ENCODE measurements around the gene MEGF6.

Gene MEGF6

DNA sequence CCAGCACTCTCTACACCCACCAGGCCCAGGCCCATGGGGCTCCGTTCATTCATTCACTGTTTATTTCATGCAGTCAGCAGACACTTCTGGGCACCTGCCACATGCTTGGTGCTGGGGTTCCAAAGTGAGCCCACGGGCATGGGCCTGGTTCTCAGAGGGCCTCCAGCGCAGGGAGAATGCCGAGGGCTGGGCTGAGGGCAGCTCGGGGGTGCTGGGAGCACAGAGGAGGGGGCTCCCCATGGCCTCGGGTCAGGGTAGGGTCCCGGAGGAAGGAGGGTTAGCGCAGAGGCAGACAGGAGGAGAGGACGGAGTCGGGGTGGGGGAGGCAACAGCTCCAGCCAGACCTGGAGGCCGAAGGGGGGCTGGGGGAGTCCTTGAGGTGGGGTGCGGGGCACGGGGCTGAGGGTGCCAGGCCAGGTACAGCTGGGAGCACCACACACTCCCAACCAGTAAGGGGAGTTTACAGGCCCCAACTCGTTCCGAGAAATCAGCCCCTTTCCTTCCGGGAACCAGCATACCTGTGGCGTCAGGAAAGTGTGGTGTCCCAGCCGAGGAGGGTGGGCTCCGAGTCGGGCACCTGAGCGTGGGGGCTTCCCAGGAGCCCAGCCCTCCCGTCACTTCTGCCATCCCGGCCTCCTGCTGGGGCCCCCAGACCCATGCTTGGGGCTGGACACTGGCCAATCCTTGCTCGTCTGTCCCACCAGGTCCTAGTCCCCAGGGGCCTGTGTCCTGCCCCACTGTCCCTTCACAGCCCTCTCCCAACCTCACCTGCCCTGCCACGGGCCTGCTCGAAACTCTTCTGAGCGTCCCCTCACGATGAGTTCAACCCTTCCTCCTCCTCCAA, 146.0 kb downstream of the MEGF6 start:
- no peak for DNase-seq

DNA sequence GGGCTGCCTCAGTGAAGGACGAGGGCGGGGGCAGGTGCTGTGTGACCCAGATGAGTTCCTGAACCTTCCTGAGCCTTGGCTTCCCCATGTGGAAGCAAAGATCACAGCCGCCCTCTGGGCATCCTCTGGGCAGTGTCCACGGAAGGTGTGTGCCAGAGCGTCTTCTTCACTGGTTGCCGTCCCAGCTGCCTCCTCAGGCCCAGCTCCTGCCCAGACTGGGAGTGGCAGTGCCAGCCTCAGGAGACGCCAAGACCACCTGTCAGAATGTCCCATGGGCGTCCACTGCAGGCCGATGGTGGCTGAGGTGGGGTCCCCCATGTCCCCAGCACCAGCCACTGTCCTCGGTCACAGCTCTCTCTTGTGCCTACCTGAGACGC, 146.7 kb downstream of the MEGF6 start:
- DNase-seq: no peak

DNA sequence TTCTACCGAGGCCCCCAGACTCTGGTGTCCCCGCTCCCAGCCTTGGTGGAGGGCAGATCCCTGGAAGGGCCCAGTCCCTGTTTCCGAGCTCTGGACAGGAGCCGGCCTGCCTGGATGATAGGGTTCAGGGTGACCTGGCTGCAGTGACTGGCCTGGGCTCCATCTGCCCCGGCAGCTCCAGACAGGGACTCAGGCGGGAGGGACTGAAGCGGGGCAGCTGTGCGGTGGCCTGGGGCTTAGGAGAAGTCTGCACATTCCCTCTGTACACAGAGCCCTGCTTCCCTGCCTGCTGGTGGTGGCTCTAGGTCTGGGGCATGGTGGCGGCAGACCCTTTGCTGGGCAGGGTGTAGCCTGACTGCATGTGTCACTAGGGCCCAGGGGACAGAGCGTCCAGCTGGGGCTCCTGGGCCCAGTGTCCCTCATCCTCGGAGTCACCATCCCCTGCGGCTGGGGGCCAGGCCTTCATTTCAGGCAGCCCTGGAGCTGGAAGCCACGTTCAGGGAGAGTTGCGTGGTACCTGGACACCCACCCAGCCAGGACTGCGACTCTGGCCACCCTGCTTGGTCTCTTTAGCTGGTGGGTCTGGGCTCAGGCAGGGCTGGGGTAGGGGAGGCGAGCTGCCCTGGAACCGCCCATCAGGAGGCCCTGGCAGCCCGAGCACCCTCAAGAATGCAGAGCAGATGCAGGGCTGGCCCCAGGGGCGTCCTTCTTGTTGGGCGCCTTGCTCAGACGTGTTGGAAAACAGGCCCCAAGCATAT, 147.2 kb downstream of the MEGF6 start:
- DNase-seq: no peak

DNA sequence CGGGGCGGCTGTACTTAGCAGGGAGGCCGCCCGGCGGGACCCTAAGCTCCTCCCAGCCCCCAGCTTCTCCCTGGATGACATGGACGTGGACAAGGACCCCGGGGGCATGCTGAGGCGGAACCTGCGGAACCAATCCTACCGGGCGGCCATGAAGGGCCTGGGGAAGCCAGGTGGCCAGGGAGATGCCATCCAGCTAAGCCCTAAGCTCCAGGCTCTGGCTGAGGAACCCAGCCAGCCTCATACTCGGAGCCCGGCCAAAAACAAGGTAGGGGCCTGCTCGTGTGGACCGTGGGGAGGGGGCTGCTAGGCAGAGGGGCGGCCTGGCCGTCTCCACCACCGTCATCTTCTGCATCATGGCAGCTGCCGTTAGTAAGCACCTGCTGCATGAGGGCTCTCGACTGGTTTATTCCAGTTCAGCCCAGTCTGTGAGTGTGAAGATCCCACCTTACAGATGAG, 147.9 kb downstream of the MEGF6 start:
- DNase-seq: no peak

DNA sequence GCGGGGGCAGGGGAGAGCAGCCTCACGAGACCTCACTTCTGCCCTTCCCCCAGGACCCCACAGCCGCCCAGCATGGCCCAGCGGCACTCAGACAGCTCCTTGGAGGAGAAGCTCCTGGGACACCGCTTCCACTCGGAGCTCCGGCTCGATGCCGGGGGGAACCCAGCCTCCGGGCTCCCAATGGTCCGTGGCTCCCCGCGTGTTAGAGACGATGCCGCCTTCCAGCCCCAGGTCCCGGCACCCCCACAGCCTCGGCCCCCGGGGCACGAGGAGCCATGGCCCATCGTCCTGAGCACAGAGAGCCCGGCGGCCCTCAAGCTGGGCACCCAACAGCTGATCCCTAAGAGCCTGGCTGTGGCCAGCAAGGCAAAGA, 148.3 kb downstream of the MEGF6 start:
- DNase-seq: no peak

GRCh38 chr1:3462356-3463012, 148.8 kb downstream of the MEGF6 start:
- DNase-seq: no peak

- no peak for DNase-seq
Observed at GRCh38 chr1:3461934-3462275, 149.4 kb downstream of the MEGF6 start.

DNA sequence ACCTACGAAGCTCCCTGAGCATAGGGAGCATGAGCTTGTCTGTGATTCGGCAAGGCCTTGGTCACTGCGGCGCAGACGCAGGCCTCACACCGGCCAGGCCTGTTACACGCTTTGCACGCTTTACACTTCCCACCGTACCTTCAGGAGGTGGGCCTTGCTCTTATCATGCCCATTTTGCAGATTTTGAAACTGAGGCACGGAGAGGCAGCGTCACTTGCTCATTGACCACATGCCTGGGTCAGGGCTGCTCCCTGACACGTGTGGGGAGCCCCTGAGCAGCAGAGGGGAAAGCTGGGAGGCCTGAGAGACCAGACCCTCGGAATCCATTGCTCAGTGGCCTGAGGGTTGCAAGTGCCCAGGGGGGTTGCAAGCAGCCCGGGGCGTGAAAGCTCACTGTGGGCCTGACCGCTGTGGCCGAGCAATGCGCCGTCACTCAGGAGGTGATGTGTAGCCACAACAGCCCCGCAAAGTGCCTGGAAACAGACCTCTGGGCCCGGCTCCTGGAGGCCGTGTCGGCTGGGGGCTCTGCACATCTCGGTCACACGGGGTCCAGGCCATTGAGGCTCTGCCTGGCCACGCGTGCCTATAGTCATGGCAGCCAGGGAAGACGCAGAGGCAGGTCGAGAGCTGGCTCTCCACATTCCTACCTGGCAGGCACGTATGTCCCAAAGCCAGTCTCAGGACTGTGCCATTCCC, 149.9 kb downstream of the MEGF6 start:
- DNase-seq: no peak

DNA sequence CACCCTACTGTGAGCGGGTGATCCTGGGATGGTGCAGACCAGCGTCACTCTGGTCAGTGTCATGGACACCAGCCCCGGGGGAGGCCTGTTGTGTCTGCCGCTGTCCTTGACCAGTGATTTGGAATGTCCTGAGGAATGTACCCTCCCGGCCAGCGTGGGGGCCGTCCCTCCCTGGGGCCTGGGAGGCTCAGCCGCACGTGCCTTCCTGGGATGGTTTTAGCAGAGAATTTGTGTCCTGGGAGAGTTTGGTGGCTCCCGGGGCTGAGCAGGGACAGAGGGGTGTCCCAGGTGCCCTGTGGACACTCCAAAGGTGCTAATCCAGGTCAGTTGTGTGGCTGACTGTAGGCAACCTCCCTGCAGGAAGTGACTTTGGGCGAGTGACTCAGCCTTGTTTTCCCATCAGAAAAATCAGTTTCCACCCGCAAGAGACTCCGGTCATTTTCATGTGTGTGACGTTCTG, 150.6 kb downstream of the MEGF6 start:
- no peak for DNase-seq

- DNase-seq: no peak
Observed at GRCh38 chr1:3459940-3460671, 151.2 kb downstream of the MEGF6 start.

DNA sequence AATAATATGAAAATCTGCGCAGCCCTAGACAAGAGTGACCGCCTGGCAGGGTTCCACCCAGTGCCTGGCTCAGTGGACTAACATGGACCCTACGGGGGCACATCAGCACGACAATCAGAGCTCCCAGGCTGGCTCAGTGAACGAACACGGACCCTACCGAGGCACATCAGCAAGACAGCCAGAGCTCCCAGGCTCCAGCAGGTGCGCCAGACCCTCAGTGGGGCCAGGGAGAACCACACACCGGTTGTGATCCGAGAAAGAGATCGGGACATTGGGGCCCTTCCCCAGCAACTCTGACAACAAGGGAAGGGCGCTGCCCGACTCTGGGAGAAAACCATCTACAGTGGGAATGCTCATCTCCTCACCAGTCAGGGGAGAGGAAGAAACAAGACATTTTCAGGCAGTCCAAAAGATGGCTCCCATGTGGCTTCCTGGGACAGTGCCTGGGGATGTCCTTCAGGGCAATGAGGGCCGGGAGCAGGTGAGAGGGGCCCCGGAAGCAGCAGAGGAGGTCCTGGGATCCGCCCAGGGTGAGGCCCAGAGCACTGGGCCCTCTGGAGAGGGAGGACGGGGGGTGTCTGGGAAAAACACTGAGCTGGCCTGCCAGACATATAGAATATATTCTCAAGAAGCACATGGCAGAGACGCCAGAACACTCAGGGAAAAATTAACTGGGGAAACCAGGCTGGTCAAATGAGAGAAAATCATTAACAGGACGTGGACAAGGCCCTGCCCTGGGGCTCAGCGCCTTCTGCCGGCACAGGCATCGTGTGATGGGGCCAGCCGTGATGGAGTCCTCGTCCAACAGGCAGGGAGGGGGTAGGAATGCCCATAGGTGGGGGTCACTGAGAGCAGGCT, 152.0 kb downstream of the MEGF6 start:
- no peak for DNase-seq

DNA sequence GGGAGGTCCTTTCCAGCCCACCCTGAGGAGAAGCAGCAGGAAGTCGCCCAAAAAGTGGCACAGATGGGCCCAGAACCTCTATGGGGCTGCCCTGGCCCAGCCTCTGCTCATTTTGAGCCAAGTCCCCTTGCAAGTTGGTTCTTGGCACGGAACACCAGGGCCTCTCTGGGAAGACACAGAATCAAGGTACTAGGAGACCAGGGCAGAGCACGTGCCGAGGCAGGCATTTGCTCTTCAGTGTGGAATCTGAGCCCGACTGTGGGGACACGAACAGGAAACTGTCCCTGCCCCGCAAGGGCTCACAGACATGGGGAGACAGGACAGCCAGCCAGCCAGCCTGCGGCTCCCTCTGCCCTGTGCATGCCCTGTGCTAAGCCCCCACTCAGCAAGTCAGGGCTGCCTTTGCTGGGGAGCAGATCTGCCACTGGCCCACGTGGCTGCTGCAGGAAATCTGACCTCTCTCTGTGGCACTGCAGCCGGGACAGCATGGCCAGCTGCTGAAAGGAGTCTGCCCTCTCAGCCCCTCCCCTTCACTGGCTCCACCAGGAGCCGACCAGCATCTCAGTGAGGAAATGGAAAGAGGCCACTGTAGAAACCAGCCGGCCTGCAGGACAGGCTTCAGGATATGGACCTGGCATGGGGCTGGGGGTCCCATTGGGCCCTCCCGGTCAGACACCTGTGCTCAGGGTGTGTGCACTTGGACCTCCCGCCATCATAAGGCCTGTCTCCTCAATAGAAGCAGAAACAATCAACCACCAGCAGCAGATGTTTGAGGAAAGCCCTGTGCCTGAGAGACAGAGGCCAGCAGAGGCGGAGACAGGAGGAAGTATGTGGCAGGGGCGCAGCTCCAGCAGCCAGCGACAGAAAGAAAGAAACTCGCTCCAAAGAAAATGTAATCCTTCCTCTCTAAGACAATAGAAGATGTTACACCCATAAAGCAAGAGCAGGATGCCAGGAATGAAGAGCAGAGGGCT, 153.1 kb downstream of the MEGF6 start:
- no peak for DNase-seq

DNA sequence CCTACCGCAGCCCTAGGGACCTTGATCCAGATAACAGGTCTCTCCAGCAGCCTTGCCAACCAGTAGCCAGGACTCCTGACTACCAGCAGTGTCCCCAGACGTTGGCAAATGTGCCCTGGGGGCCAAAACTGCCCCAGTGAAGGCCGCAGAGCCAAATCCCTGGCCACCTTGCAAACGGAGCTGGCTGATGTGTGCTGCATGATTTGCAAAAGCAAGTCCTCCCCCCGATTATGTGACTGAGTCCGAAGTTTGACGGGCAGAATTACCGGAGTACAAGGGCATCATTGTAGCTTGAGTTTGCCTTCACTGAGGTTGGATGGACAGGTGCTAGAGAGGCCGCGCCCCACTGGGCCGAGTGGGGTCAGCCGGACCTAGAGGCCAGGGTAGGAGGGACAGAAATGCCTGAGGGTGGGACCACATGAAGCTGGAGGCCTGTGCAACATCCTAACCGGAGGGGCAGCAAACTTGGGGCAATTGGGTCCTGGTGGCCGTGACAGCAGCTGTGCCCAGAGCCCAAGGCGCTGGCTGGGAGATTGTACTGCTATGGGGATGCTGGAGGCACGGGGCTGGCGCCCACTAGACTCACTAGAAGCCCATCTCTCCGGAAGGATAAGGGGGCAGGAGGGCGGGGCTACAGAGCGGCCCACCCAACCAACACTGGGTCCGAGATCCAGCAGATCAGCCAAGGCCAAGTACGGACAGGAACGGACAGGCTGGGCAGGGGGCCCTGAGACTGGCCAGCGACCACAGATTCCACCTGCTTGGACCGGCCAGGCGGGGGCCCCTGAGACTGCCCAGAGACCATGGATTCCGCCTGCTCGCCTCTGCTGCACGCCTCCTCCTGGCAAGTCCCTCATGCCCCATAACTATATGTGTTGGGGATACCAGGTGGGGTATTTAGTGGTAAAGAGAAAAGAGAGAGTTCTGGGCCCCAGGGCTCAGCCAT, 154.1 kb downstream of the MEGF6 start:
- no peak for DNase-seq

DNA sequence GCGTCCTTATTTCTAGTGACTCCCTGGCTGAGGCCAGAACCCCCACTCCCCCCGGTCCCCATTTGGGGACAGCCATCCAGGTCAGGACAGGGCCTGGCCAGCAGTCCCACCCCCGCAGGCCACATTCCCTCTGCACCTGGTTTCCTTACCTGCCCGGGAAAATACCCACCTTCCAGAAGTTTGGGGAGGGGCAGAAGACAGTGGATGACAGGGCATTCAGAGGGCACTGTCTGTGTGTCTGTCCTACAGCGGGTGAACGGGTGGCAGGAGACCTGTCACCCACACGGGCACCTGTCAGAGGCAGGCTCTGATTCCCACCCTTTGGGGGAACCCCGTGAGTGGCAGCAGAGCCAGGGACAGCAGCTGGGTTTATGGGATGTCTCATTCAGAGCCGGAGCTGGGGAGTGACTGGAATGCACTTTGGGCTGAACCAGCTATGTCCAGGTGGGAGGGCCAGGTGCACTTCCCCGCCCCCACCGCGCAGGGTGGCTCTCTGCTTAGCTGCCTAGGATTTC, 154.8 kb downstream of the MEGF6 start:
- DNase-seq: no peak

DNA sequence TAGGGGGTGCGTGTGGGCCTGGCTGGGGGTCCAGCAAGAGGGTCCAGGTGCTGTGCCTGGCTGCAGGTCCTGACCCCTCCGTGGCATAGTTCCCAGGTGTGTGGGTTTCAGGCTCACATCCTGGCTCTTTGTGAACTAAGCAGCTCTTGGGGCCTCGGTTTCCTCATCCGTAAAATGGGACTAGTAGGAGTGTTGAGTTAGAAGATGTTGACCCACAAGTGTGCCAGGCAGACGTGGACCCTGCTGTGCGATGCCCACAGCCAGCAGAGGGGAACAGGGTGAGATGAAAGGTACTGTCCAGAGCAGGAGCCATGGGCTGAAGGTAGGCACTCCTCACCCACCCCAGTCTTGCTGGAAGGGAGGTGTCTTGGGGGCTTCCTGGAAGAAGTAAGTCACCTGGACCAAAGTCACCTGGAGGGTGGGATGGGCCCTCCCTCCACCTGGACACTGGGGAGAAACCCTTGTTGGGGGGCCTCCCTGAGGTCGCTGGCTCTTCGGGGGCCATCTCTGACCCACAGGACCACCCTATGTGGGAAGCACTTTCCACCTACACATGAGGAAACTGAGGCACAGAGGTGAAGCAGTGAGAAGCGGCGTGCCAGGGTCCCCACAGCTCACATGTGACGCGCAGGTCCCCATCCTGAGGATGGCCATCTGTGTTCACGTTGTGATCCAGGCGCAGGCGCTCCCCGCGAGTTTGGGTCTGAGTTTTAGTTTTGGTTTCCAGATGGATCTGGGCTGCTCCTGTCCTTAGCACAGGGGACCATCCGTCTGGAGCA, 155.4 kb downstream of the MEGF6 start:
- no peak for DNase-seq

- no peak for DNase-seq
Observed at GRCh38 chr1:3454811-3455618, 156.3 kb downstream of the MEGF6 start.
